ENCODE results near the gene RAD17.
"Not testable (repeated sequence)": the region's sequence is repeated elsewhere in the genome, so short reads cannot be mapped to it uniquely, and the experiment has no call there.

Gene RAD17

DNA sequence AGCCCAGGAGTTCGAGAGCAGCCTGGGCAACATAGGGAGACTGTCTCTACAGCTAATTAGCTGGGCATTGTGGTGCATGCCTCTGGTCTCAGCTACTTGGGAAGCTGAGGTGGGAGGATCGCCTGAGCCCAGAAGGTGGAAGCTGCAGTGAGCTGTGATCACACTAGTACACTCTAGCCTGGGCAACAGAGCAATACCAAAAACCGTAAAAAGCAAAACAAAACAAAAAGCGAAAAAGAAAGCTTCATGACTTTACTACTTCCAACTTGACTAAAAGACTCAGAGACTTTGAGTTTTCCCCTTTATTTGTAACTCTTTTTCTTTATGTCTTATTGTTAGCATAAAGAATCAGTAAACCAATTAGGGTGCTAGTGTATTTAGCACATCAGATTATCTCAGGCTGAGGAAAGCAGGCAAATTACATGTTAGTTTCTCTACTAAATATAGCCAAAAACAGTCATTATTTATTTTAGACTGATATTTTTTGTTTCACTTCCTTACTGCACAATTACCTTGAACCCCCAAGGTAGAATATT lies 5.4 kb downstream of the RAD17 start:
- DNase-seq: no peak

DNA sequence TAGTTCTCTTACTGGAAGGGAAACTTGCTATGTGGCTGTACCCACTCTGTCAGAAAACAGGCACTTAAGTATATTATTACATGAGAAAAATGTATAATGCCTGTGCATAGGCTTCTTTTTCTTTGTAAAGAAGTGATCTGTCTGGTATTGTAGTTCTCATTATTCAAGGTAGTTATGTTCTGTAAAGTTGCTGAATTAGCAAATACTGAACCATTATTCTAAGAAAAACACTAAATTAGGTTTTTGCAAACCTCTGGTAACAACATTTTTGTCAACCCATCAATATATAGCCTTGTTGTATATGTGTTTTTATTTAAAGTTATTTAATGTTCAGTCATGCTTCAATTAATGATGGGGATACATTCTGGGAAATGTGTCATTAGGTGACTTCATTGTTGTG lies 8.8 kb downstream of the RAD17 start:
- DNase-seq: no peak

DNA sequence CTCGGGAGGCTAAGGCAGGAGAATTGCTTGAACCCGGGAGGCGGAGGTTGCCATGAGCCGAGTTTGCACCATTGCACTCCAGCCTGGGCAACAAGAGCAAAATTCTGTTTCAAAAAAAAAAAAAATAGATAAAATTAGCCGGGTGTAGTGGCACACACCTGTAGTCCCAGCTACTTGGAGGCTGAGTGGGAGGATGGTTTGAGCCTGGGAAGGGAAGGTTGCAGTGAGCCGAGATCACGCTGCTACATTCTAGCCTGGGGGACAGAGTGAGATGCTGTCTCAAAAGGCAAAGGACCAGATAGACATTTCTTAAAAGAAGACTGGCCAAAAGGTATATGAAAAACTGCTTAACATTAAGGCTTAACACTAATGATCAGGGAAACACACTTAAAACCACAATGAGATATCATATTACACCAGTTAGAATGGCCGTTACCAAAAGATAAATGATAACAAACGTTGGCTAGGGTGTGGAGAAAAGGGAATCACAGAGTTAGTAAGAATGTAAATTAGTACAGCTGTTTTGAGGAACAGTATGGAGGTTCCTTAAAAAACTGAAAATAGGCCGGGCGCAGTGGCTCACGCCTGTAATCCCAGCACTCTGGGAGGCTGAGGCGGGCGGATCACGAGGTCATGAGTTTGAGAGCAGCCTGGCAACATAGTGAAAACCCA lies 35.2 kb downstream of the RAD17 start:
- DNase-seq: no peak

GRCh38 chr5:69414885-69415583 lies 45.4 kb downstream of the RAD17 start, which contains the start of gene MARVELD2:
Gene MARVELD2, plus strand, starts transcription at chr5:69415116. Its CDS starts 4,270 bp downstream, at chr5:69419386.
- DNase-seq: no peak

GRCh38 chr5:69415584-69415958 lies 46.0 kb downstream of the RAD17 start:
- no peak for DNase-seq

GRCh38 chr5:69416180-69416579 lies 46.6 kb downstream of the RAD17 start:
- no peak for DNase-seq

GRCh38 chr5:69416699-69417098 lies 47.1 kb downstream of the RAD17 start:
- no peak for DNase-seq

DNA sequence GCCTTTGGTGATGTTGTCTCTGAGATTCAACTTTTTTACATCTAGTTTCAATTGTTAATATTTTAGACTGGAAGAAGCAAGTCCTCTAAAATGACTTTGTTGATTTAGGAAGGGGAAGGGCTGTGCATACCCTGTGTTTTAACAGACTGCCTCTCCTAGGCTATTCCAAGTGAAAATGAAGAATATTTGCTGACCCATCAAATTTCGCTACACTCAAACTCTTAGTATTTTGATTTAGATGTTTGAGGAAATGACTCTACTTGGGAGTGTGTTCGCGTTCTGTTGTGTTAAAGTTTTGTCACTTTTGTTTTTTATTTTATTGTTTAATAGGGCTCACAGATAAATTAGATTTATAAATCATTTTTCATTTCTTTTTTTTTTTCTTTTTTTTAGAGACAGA lies 48.9 kb downstream of the RAD17 start:
- DNase-seq: no peak

DNA sequence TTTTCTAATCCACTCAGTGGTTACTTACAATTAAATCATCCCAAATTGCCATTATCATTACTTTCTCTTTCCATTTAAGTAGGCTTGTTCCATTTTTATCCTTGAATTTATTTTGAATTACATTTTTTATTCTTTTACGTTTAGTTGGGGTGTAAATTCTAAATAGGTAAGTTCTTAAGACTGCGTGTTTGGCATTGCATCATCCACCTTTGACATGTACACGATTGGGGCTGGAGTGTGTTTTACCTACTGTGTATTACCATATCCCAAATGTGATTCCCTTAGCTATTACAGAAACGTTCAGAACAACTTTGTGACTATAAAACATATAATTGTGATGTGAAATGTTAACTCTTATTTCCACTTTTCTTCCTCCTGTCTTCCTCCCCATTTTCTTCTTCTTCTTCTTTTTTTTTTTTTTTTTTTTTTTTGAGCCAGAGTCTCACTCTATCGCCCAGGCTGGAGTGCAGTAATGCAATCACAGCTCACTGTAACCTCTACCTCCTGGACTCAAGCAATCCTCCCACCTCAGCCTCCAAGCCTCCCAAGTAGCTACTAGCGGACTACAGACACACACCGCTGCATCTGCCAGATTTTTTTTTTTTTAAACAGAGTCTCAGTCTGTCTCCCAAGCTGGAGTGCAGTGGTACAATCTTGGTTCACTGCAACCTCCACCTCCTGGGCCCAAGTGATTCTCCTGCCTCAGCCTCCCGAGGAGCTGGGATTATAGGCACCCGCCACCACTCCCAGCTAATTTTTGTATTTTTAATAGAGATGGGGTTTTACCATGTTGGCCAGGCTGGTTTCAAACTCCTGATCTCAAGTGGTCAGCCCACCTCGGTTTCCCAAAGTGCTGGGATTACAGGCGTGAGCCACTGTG lies 62.0 kb downstream of the RAD17 start:
- no peak for DNase-seq

- no peak for DNase-seq
These were observed 63.0 kb downstream of the RAD17 start for GRCh38 chr5:69432412-69433206.

DNA sequence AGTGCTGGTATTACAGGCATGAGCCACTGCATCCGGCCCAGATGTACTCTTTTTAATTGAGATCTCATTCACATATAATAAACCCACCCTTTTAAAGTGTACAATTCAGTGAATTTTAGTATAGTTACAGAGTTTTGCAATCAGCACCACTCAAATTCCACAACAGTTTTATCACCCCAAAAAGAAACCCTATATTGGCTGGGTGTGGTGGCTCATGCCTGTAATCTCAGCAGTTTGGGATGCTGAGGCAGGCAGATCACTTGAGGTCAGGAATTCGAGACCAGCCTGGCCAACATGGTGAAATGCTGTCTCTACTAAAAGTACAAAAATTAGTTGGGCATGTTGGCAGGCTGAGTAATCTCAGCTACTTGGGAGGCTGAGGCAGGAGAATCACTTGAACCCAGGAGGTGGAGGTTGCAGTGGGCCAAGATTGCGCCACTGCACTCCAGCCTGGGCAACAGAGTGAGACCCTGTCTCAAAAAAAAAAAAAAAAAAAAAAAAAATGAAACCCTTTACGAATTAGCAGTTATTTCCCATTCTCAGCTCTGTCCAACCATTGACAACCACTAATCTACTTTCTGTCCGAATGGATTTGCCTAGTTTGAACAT lies 65.8 kb downstream of the RAD17 start:
- DNase-seq: not testable (repeated sequence)

- DNase-seq: no peak
These were observed 74.6 kb downstream of the RAD17 start for GRCh38 chr5:69444127-69444754.

GRCh38 chr5:69449511-69449910 lies 79.9 kb downstream of the RAD17 start:
- no peak for DNase-seq

DNA sequence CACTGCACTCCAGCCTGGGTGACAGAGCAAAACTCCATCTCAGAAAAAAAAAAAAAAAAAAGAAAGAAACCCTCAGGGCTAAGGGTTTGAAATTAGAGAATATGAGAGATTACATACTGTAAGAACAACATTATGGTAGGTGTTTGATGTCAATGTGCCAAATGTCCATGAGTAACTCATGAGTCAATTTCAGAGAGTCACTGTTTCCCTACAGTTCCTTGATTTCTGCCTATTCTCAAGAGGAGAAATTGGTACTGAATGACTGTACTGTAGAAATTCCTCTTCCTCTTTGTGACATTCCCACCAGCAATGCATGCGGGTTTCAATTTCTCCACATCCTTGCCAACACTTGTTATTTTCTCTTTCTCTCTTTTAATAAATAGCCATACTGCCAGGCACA lies 80.5 kb downstream of the RAD17 start:
- peak; percentile 3 for DNase-seq

GRCh38 chr5:69450527-69450926 lies 80.9 kb downstream of the RAD17 start:
- not testable (repeated sequence) for DNase-seq

GRCh38 chr5:69451941-69452647 lies 82.5 kb downstream of the RAD17 start:
- DNase-seq: no peak

DNA sequence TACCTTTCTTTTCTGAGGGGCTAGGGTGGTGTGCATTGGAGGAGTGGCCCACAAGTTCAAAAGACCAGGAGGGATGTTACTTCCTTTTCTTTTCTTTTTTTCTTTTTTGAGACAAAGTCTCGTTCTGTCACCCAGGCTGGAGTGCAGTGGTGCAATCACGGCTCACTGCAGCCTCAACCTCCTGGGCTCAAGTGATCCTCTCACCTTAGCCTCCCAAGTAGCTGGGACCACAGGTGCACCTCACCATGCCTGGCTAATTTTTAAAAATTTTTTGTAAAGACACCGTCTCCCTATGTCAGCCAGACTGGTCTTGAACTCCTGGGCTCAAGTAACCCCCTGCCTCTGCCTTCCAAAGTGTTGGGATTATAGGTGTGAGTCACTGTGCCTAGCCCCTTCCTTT lies 83.9 kb downstream of the RAD17 start:
- DNase-seq: not testable (repeated sequence)

GRCh38 chr5:69454460-69455249 lies 85.0 kb downstream of the RAD17 start:
- DNase-seq: no peak

- DNase-seq: not testable (repeated sequence)
These were observed 85.9 kb downstream of the RAD17 start for GRCh38 chr5:69455428-69455988.

DNA sequence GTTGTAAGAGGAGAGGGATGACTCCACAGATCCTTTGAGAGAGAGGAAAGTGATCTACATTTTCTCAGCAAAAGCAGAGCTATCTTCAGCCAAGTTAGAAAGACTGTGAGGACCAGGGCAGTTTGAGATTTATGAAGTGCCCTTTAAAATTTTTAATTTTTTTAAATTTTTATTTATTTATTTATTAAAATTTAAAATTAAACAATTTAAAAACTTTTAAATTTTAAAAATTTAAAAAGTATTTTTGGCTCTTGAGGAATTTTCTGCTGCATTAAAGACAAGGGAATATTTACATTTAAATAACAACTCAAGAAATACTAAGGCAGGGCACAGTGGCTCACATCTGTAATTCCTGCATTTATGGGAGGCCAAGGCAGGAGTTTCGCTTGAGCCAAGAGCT lies 92.6 kb downstream of the RAD17 start:
- DNase-seq: no peak
